HG03064 (cell line): ENCODE measurements around the gene MIPOL1.

Source experiments
- ATAC-seq: cut with Tn5 transposase; IDR thresholded peaks from one replicate; pipeline ENCODE4 v1.9.1; 2021; ENCODE audit warnings: low read depth; ENCODE audit not compliant: unreplicated experiment

MIPOL1 gene

GRCh38 chr14:37593511-37594237 is 395.9 kb downstream of the MIPOL1 start:
- no peak for ATAC-seq

DNA sequence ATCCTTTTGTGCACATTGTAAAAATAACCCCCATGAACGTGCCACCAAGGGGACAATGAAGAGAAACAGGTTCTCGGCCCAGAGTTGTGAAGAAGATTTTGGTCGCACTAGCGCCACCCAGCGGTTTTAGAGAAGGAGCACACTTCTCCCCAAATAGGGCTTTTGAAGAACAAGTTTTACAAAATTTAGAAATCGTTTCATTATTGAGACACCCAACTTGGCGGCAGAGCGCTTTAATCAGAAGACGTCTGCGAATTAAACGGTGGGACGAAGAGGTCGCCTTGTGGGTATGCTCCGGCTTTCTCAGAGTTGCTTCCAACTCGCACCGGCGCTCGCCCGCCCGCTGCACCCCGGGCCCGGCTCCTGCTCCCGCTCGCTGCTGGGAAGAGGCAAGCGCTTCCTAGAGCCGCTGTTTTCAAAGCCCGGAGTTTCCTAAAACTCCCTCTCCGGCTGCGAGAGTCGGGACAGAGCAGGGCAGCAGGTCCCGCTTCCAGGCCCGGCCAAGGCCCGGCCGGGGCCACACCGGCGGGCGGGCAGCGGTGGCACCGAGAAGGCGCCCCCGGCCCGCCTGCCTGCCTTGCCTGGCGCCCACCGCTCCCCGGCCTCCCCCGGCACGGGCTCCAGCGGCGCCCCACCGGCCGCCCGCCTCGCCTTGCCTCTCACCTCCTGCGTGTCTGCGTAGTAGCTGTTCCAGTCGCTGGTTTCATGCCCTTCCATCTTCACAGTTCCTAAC is 396.7 kb downstream of the MIPOL1 start:
- no peak for ATAC-seq

- no peak for ATAC-seq
Observed at GRCh38 chr14:37594971-37595808, 397.5 kb downstream of the MIPOL1 start, which contains the start of the genes FOXA1 and TTC6. Gene FOXA1 (minus strand): TSS chr14:37595249. CDS start chr14:37594972, 277 bp downstream. Gene TTC6 (plus strand): TSS chr14:37595629. CDS start chr14:37622065, 26,436 bp downstream.

GRCh38 chr14:37595809-37596621 is 398.3 kb downstream of the MIPOL1 start:
- no peak for ATAC-seq

GRCh38 chr14:37596790-37597472 is 399.2 kb downstream of the MIPOL1 start:
- ATAC-seq, result no peak

- ATAC-seq, result no peak
Observed at GRCh38 chr14:37597538-37597913, 399.8 kb downstream of the MIPOL1 start.

- no peak for ATAC-seq
Observed at GRCh38 chr14:37597914-37598746, 400.4 kb downstream of the MIPOL1 start.

DNA sequence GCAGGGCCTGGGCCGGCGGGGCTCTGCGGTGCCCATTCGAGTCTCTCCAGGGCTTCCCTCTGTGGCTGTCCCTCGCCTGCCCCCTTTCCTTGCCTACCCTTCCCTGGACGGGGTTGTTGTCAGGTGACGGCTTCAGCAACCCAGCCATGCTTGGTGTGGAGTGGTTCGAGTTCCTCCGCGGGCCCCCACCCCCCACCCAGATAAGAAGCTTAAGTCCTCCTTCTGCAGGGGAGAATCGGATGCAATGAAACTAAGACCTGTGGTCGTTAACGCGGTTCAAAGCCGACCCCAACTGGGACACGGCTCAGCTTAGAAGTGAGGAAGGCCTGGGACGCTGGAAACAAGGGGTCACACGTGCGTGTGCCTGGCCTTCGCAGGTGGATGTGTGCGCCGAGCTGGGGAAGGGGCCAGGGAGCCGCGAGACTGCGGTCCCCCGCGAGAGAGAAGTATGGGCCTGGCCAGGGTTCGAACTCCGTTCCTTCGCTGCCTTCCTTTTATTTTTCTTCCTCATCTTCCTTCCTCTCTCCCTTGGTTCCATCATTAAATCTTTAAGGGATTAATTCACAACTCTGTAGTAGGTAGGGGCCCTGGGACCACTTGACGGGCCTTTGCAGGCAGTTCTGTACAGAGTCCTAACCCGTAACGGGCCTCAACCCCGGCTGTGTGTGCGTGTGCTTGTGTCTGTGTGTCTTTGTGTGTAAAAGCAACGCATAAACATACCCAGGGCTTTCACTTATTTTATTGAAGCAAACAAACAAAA is 401.2 kb downstream of the MIPOL1 start:
- no peak for ATAC-seq

DNA sequence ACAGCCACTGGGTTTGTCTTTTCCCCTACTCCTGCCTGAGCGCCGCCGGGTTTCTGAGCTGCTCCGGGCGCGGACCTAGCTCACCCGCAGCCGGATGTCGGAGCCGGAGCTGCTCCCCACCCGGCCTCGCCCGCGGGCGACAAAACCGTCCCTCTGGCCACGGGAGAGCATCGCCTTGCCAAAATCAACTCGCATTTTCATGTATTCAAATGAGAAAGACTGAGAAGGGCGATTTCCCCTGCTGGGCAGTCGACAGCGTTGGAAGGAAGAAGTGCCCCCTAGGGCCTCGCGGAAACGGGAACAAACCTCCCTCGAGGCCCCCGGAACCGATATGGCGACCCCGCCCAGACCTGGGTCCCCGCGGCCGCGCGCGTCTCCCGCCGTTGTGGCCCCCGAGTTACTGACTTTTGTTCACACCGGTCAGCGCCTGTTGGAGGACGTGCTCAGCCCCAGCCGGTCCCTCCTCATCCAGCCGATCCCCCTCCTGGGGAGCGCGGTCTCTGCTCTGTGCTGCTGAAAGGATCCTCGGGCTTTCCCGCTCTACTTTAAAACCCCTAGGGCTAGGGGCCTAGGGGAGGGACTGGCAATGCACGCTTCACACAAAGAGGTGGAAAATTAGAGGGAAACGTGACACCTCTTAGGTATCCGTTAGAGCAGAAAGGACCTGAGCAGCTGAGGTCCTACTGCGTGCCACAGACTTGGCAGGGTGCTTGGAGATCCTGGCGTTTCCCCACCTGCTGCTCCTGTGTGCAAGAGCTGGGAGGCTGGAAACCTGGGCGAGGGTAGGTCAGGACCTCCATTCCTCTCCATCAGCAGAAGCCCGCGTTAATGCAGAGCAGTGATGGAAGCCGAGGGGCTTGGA is 402.0 kb downstream of the MIPOL1 start:
- no peak for ATAC-seq

DNA sequence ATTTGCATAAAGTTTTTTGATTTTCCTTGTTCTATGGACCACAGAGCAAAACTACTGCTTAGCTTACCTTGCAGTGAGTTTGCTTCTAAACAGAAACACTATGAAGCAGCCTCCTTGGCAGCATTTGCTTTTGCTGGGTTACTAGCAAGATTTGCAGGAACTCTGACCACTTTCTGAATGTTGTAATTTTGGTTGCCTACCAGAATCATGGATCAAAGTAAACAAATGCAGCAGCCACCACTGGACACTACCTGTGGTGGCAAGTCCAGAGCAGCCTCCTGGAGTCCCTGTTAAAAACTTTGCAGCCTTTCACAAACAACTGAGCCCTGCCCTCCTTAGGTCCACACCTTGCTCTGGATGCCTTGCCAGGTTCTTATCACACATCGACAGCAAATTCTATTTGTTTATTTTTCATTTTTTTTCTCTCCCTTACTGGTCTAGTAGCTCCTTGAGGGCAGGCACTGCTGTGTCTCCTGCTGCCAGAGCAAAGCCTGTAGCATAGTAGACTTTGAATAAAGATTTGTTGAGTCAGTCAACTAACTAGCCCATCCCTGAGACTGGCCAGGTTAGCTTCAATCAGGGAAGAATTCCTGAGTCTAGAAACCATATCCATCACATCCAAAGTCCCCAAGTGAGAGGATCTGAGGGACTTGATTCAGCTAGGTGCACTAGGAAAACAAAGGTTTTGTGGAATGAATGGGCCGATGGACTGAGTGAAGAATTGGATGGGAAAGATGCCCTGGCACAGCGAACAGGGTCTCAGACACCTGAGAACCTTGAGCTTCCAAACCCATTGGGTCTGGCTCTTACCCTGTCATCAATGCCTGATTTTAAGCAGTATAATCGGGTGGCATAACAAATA is 403.4 kb downstream of the MIPOL1 start:
- no peak for ATAC-seq

DNA sequence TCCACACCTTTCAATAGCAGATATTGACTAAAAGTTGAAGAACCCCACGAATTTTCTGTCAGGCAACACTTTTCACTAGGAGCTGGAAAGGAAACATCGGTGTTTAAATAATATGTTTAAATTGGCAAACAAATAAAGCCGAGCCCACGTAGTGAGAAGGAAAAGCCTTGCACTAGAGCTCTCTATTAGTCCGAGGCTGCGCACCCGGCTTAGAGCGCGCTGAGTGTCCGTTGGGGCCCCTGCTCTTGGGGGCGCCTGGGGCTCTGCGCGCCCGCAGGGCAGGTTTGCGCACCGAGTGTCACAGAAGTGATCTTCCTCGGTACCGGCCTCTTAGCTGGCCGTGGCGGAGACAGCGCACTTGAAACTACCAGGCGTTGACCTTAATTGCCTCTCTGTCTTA is 404.1 kb downstream of the MIPOL1 start:
- ATAC-seq, result no peak
